ENCODE measurements around the gene KIF18A.

The KIF18A gene

GRCh38 chr11:28107750-28108618 lies at the start of gene KIF18A, which contains the start of gene METTL15:
KIF18A (minus strand) TSS chr11:28108156; CDS start chr11:28097947, 10,209 bp downstream.
METTL15 (plus strand) TSS chr11:28108388; CDS start chr11:28113335, 4,947 bp downstream.
- H3K4me3 ChIP-seq (ENCODE audit: low read length in 2 of 2), result peak within 1 kb of the TSS; percentile 77 to 80
- peaks cover 11% of the 10 kb centered on the region for H3K4me1 ChIP-seq (ENCODE audit: control insufficient read depth, insufficient read depth, low read length)
- H3K27me3 ChIP-seq (ENCODE audit: control insufficient read depth in 1 of 2, insufficient read depth in 2 of 2, low read length in 2 of 2), result no peaks in the 10 kb centered on the region
- H3K9ac ChIP-seq (ENCODE audit: low read length in 2 of 2), result peak within 1 kb of the TSS; percentile 81 to 91
- no peaks in the 10 kb centered on the region for H3K36me3 ChIP-seq (ENCODE audit: control insufficient read depth in 2 of 2, insufficient read depth in 2 of 2, low read length in 2 of 2)
- peak within 1 kb of the TSS; percentile 47 for H3K27ac ChIP-seq (ENCODE audit: low read length)
- H3K9me3 ChIP-seq (ENCODE audit: control insufficient read depth in 2 of 2, low read length in 2 of 2), result no peaks in the 10 kb centered on the region

- Histone ChIP-seq H3K27me3 (ENCODE audit: control insufficient read depth in 1 of 2, insufficient read depth in 2 of 2, low read length in 2 of 2) (no peaks in the 10 kb centered on the region), H3K4me1 (ENCODE audit: control insufficient read depth, insufficient read depth, low read length) (no peaks in the 10 kb centered on the region), H3K9me3 (ENCODE audit: control insufficient read depth in 2 of 2, low read length in 2 of 2) (no peaks in the 10 kb centered on the region), H3K9ac (ENCODE audit: low read length in 2 of 2) (no peak overlapping the region), H3K27ac (ENCODE audit: low read length) (no peak overlapping the region), H3K4me3 (ENCODE audit: low read length in 2 of 2) (no peak overlapping the region), H3K36me3 (ENCODE audit: control insufficient read depth in 2 of 2, insufficient read depth in 2 of 2, low read length in 2 of 2) (peaks cover 10 to 12% of the 10 kb centered on the region in 2 donors)
Measured at GRCh38 chr11:28153586-28153985, 45.6 kb upstream of the KIF18A start.

- Histone ChIP-seq H3K4me3 (ENCODE audit: low read length in 2 of 2) (no peak overlapping the region), H3K36me3 (ENCODE audit: control insufficient read depth in 2 of 2, insufficient read depth in 2 of 2, low read length in 2 of 2) (peaks cover 4 to 5% of the 10 kb centered on the region in 2 donors), H3K27ac (ENCODE audit: low read length) (no peak overlapping the region), H3K4me1 (ENCODE audit: control insufficient read depth, insufficient read depth, low read length) (no peaks in the 10 kb centered on the region), H3K9me3 (ENCODE audit: control insufficient read depth in 2 of 2, low read length in 2 of 2) (no peaks in the 10 kb centered on the region), H3K27me3 (ENCODE audit: control insufficient read depth in 1 of 2, insufficient read depth in 2 of 2, low read length in 2 of 2) (no peaks in the 10 kb centered on the region), H3K9ac (ENCODE audit: low read length in 2 of 2) (no peak overlapping the region)
Measured at GRCh38 chr11:28152743-28153142, 44.8 kb upstream of the KIF18A start.

- H3K9me3 ChIP-seq (ENCODE audit: control insufficient read depth in 2 of 2, low read length in 2 of 2), result no peaks in the 10 kb centered on the region
- H3K4me1 ChIP-seq (ENCODE audit: control insufficient read depth, insufficient read depth, low read length), result no peaks in the 10 kb centered on the region
- H3K36me3 ChIP-seq (ENCODE audit: control insufficient read depth in 2 of 2, insufficient read depth in 2 of 2, low read length in 2 of 2), result no peaks in the 10 kb centered on the region
- H3K27ac ChIP-seq (ENCODE audit: low read length), result no peak overlapping the region
- H3K4me3 ChIP-seq (ENCODE audit: low read length in 2 of 2), result no peak overlapping the region
- no peaks in the 10 kb centered on the region for H3K27me3 ChIP-seq (ENCODE audit: control insufficient read depth in 1 of 2, insufficient read depth in 2 of 2, low read length in 2 of 2)
- no peak overlapping the region for H3K9ac ChIP-seq (ENCODE audit: low read length in 2 of 2)
Measured at GRCh38 chr11:28146123-28146751, 38.3 kb upstream of the KIF18A start.

- H3K9ac ChIP-seq (ENCODE audit: low read length in 2 of 2), result no peak overlapping the region
- peaks cover 0 to 2% of the 10 kb centered on the region in 2 donors for H3K36me3 ChIP-seq (ENCODE audit: control insufficient read depth in 2 of 2, insufficient read depth in 2 of 2, low read length in 2 of 2)
- H3K9me3 ChIP-seq (ENCODE audit: control insufficient read depth in 2 of 2, low read length in 2 of 2), result peaks cover 0 to 7% of the 10 kb centered on the region in 2 donors
- H3K27me3 ChIP-seq (ENCODE audit: control insufficient read depth in 1 of 2, insufficient read depth in 2 of 2, low read length in 2 of 2), result no peaks in the 10 kb centered on the region
- no peak overlapping the region for H3K4me3 ChIP-seq (ENCODE audit: low read length in 2 of 2)
- H3K27ac ChIP-seq (ENCODE audit: low read length), result no peak overlapping the region
- no peaks in the 10 kb centered on the region for H3K4me1 ChIP-seq (ENCODE audit: control insufficient read depth, insufficient read depth, low read length)
Measured at GRCh38 chr11:28144808-28145207, 36.9 kb upstream of the KIF18A start.

GRCh38 chr11:28142724-28143123 lies 34.8 kb upstream of the KIF18A start:
- Histone ChIP-seq H3K9me3 (ENCODE audit: control insufficient read depth in 2 of 2, low read length in 2 of 2) (peaks cover 0 to 9% of the 10 kb centered on the region in 2 donors), H3K36me3 (ENCODE audit: control insufficient read depth in 2 of 2, insufficient read depth in 2 of 2, low read length in 2 of 2) (peaks cover 2% of the 10 kb centered on the region in 2 donors), H3K4me1 (ENCODE audit: control insufficient read depth, insufficient read depth, low read length) (no peaks in the 10 kb centered on the region), H3K27ac (ENCODE audit: low read length) (no peak overlapping the region), H3K4me3 (ENCODE audit: low read length in 2 of 2) (no peak overlapping the region), H3K27me3 (ENCODE audit: control insufficient read depth in 1 of 2, insufficient read depth in 2 of 2, low read length in 2 of 2) (no peaks in the 10 kb centered on the region), H3K9ac (ENCODE audit: low read length in 2 of 2) (no peak overlapping the region)

- Histone ChIP-seq H3K27ac (ENCODE audit: low read length) (no peak overlapping the region), H3K4me1 (ENCODE audit: control insufficient read depth, insufficient read depth, low read length) (no peaks in the 10 kb centered on the region), H3K27me3 (ENCODE audit: control insufficient read depth in 1 of 2, insufficient read depth in 2 of 2, low read length in 2 of 2) (no peaks in the 10 kb centered on the region), H3K36me3 (ENCODE audit: control insufficient read depth in 2 of 2, insufficient read depth in 2 of 2, low read length in 2 of 2) (peaks cover 2 to 3% of the 10 kb centered on the region in 2 donors), H3K9ac (ENCODE audit: low read length in 2 of 2) (no peak overlapping the region), H3K9me3 (ENCODE audit: control insufficient read depth in 2 of 2, low read length in 2 of 2) (peaks cover 0 to 9% of the 10 kb centered on the region in 2 donors), H3K4me3 (ENCODE audit: low read length in 2 of 2) (no peak overlapping the region)
Measured at GRCh38 chr11:28140689-28141455, 32.9 kb upstream of the KIF18A start.

- no peak overlapping the region for H3K9ac ChIP-seq (ENCODE audit: low read length in 2 of 2)
- H3K4me1 ChIP-seq (ENCODE audit: control insufficient read depth, insufficient read depth, low read length), result no peaks in the 10 kb centered on the region
- no peaks in the 10 kb centered on the region for H3K27me3 ChIP-seq (ENCODE audit: control insufficient read depth in 1 of 2, insufficient read depth in 2 of 2, low read length in 2 of 2)
- H3K27ac ChIP-seq (ENCODE audit: low read length), result no peak overlapping the region
- no peak overlapping the region for H3K4me3 ChIP-seq (ENCODE audit: low read length in 2 of 2)
- peaks cover 0 to 9% of the 10 kb centered on the region in 2 donors for H3K9me3 ChIP-seq (ENCODE audit: control insufficient read depth in 2 of 2, low read length in 2 of 2)
- peaks cover 2 to 5% of the 10 kb centered on the region in 2 donors for H3K36me3 ChIP-seq (ENCODE audit: control insufficient read depth in 2 of 2, insufficient read depth in 2 of 2, low read length in 2 of 2)
Measured at GRCh38 chr11:28139841-28140415, 32.0 kb upstream of the KIF18A start.

GRCh38 chr11:28137832-28138231 lies 29.9 kb upstream of the KIF18A start:
- no peaks in the 10 kb centered on the region for H3K27me3 ChIP-seq (ENCODE audit: control insufficient read depth in 1 of 2, insufficient read depth in 2 of 2, low read length in 2 of 2)
- no peaks in the 10 kb centered on the region for H3K4me1 ChIP-seq (ENCODE audit: control insufficient read depth, insufficient read depth, low read length)
- H3K36me3 ChIP-seq (ENCODE audit: control insufficient read depth in 2 of 2, insufficient read depth in 2 of 2, low read length in 2 of 2), result peaks cover 2 to 9% of the 10 kb centered on the region in 2 donors
- no peak overlapping the region for H3K4me3 ChIP-seq (ENCODE audit: low read length in 2 of 2)
- no peak overlapping the region for H3K9ac ChIP-seq (ENCODE audit: low read length in 2 of 2)
- H3K9me3 ChIP-seq (ENCODE audit: control insufficient read depth in 2 of 2, low read length in 2 of 2), result peaks cover 0 to 9% of the 10 kb centered on the region in 2 donors
- H3K27ac ChIP-seq (ENCODE audit: low read length), result no peak overlapping the region

- H3K27me3 ChIP-seq (ENCODE audit: control insufficient read depth in 1 of 2, insufficient read depth in 2 of 2, low read length in 2 of 2), result no peaks in the 10 kb centered on the region
- peaks cover 2 to 9% of the 10 kb centered on the region in 2 donors for H3K36me3 ChIP-seq (ENCODE audit: control insufficient read depth in 2 of 2, insufficient read depth in 2 of 2, low read length in 2 of 2)
- no peak overlapping the region for H3K4me3 ChIP-seq (ENCODE audit: low read length in 2 of 2)
- no peak overlapping the region for H3K27ac ChIP-seq (ENCODE audit: low read length)
- H3K9ac ChIP-seq (ENCODE audit: low read length in 2 of 2), result no peak overlapping the region
- H3K4me1 ChIP-seq (ENCODE audit: control insufficient read depth, insufficient read depth, low read length), result no peaks in the 10 kb centered on the region
- H3K9me3 ChIP-seq (ENCODE audit: control insufficient read depth in 2 of 2, low read length in 2 of 2), result peaks cover 0 to 9% of the 10 kb centered on the region in 2 donors
Measured at GRCh38 chr11:28137366-28137765, 29.4 kb upstream of the KIF18A start.
